GM12892 (cell line): ENCODE data around the gene SFXN4.

Experiments
- POLR2A ChIP-seq: IDR thresholded peaks from 2 replicates; pipeline ENCODE4 v1.6.1; 2011; ENCODE audit warnings: low read depth, low read length, control low read depth
- POLR2AphosphoS5 ChIP-seq: IDR thresholded peaks from 2 replicates; pipeline ENCODE4 v1.6.1; 2011; ENCODE audit warnings: low read depth, low read length, control low read depth

- no peak for TF ChIP-seq POLR2A
- TF ChIP-seq POLR2AphosphoS5 = no peak
Observed at GRCh38 chr10:119105155-119105554, 60.4 kb downstream of the SFXN4 start.
